HTERT RPE-1 (cell line): ENCODE results near the gene EYA3.

Source experiments
- in situ Hi-C: fragments of 300-500 bp; cut with MboI; formaldehyde crosslinking; loops from 4 replicates; pipeline ENCODE4 v1.14.3; 2020; ENCODE audit warnings: low sequenced_read_pairs

EYA3 gene

GRCh38 chr1:27973771-27974416 is 114.5 kb downstream of the EYA3 start:
- in situ Hi-C loops, result no loop called here

- in situ Hi-C loops, result no loop called here
These were observed 116.3 kb downstream of the EYA3 start for GRCh38 chr1:27972141-27972540.

GRCh38 chr1:27971674-27972073 is 116.7 kb downstream of the EYA3 start:
- in situ Hi-C loops, result no loop called here

- in situ Hi-C loops, result no loop called here
These were observed 118.0 kb downstream of the EYA3 start for GRCh38 chr1:27970401-27970800.

- in situ Hi-C loops, result no loop called here
These were observed 119.7 kb downstream of the EYA3 start for GRCh38 chr1:27968692-27969091.

- in situ Hi-C loops, result no loop called here
These were observed 120.4 kb downstream of the EYA3 start for GRCh38 chr1:27967884-27968466.

GRCh38 chr1:27967106-27967883 is 121.1 kb downstream of the EYA3 start:
- in situ Hi-C loops, result no loop called here

GRCh38 chr1:27966402-27967105 is 121.9 kb downstream of the EYA3 start:
- in situ Hi-C loops, result no loop called here

- in situ Hi-C loops, result no loop called here
These were observed 125.0 kb downstream of the EYA3 start for GRCh38 chr1:27963393-27963792.

GRCh38 chr1:27961646-27962221 is 126.7 kb downstream of the EYA3 start:
- in situ Hi-C loops, result no loop called here

- in situ Hi-C loops, result no loop called here
These were observed 127.4 kb downstream of the EYA3 start for GRCh38 chr1:27960762-27961645.

- in situ Hi-C loops, result no loop called here
These were observed 128.4 kb downstream of the EYA3 start, which contains the start of gene XKR8 for GRCh38 chr1:27959792-27960603. TSS of gene XKR8 (plus strand) at chr1:27959973. CDS start at chr1:27960070, 97 bp downstream.

GRCh38 chr1:27958513-27958912 is 129.9 kb downstream of the EYA3 start:
- in situ Hi-C loops, result no loop called here

- in situ Hi-C loops, result no loop called here
These were observed 130.8 kb downstream of the EYA3 start for GRCh38 chr1:27957655-27958054.

GRCh38 chr1:27956761-27957160 is 131.6 kb downstream of the EYA3 start:
- in situ Hi-C loops, result no loop called here

GRCh38 chr1:27955076-27955475 is 133.3 kb downstream of the EYA3 start:
- in situ Hi-C loops, result no loop called here

GRCh38 chr1:27954186-27954585 is 134.2 kb downstream of the EYA3 start:
- in situ Hi-C loops, result no loop called here

GRCh38 chr1:27952147-27952546 is 136.3 kb downstream of the EYA3 start:
- in situ Hi-C loops, result no loop called here

GRCh38 chr1:27951396-27951795 is 137.0 kb downstream of the EYA3 start:
- in situ Hi-C loops, result no loop called here
